ENCODE measurements around the gene CADM1. TPM values are rescaled to one million over a fixed set of nuclear protein-coding genes. Genes with fewer than 3 reads are reported as not detected.

CADM1 gene
- total RNA-seq, 1 donor from 2014 or later, result 35.0 TPM

DNA sequence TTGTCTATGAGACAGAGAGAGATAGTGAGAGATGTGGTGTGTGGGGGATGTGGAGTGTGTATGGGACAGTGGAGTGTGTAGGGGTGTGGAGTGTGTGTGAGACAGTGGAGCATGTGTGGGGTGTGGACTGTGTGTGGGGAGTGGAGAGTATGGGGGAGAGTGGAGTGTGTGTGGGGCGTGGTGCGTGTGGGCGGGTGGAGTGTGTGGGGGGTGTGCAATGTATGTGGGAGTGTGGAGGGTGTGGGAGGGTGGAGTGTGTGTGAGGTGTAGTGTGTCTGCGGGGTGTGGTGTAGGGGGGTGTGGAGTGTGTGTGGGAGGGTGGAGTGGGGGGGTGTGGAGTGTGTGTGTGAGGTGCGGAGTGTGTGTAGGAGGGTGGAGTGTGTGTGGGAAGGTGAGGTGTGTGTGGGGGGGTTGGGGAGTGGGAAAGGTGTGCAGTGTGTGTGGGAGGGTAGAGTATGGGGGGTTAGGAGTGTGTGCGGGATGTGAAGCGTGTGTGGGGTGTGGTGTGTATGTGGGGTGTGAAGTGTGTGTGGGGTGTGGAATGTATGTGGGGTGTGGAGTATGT lies 356.9 kb downstream of the CADM1 start:
- Histone ChIP-seq H3K4me1 (ENCODE audit: control insufficient read depth in 3 of 3, insufficient read depth in 3 of 3, low read length in 3 of 3) (peaks cover 0 to 4% (median 3%) of the 10 kb centered on the region in 3 donors), H3K9me3 (ENCODE audit: control insufficient read depth in 3 of 3, low read length in 3 of 3) (no peaks in the 10 kb centered on the region), H3K36me3 (ENCODE audit: control insufficient read depth in 3 of 3, insufficient read depth in 3 of 3, low read length in 3 of 3) (no peaks in the 10 kb centered on the region), H3K9ac (ENCODE audit: low read depth in 1 of 3, low read length in 3 of 3) (no peak overlapping the region), H3K27me3 (ENCODE audit: control insufficient read depth in 3 of 3, insufficient read depth in 3 of 3, low read length in 3 of 3) (peaks cover 0 to 5% (median 0%) of the 10 kb centered on the region in 3 donors), H3K27ac (ENCODE audit: low read depth, low read length) (no peak overlapping the region), H3K4me3 (ENCODE audit: low read length in 3 of 3) (no peak overlapping the region)

DNA sequence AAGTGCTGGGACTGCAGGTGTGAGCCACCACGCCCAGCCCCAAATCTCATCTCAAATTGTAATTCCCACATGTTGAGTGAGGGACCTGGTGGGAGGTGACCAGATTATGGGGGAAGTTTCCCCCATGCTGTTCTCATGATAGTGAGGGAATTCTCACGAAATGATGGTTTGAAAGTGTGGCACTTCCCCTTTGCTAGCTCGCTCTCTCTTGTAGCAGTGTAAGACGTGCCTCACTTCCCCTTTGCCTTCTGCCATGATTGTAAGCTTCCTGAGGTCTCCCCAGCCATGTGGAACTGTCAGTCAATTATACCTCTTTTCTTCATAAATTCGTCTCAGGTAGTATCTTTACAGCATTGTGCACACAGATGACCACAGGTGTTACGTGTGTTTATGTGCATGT lies 357.8 kb downstream of the CADM1 start:
- no peak overlapping the region for H3K27ac ChIP-seq (ENCODE audit: low read depth, low read length)
- H3K4me3 ChIP-seq (ENCODE audit: low read length in 3 of 3), result no peak overlapping the region
- peaks cover 0 to 5% (median 0%) of the 10 kb centered on the region in 3 donors for H3K27me3 ChIP-seq (ENCODE audit: control insufficient read depth in 3 of 3, insufficient read depth in 3 of 3, low read length in 3 of 3)
- H3K4me1 ChIP-seq (ENCODE audit: control insufficient read depth in 3 of 3, insufficient read depth in 3 of 3, low read length in 3 of 3), result peaks cover 0 to 4% (median 3%) of the 10 kb centered on the region in 3 donors
- H3K9me3 ChIP-seq (ENCODE audit: control insufficient read depth in 3 of 3, low read length in 3 of 3), result no peaks in the 10 kb centered on the region
- H3K9ac ChIP-seq (ENCODE audit: low read depth in 1 of 3, low read length in 3 of 3), result no peak overlapping the region
- H3K36me3 ChIP-seq (ENCODE audit: control insufficient read depth in 3 of 3, insufficient read depth in 3 of 3, low read length in 3 of 3), result no peaks in the 10 kb centered on the region

DNA sequence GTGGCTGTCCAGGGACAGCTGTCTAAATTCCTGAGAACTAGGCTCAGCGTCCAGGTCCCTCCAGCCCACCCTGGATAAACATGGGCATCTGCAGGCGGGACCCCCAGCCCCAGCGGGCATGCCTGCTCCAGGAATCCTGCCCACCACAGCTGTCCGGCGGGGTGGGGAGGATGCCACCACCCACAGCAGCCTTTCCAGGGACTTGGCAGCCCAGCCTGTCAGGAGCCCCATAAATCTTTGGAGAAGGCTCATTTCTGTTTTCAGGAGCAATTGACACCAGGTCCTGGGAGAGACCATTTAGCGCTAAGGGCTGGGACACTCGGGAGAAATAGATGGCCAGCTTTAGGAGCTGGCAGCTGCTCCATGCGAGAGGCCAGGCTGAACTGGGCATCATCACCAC lies 358.9 kb downstream of the CADM1 start:
- Histone ChIP-seq H3K4me1 (ENCODE audit: control insufficient read depth in 3 of 3, insufficient read depth in 3 of 3, low read length in 3 of 3) (peaks cover 0 to 4% (median 3%) of the 10 kb centered on the region in 3 donors), H3K36me3 (ENCODE audit: control insufficient read depth in 3 of 3, insufficient read depth in 3 of 3, low read length in 3 of 3) (no peaks in the 10 kb centered on the region), H3K27ac (ENCODE audit: low read depth, low read length) (no peak overlapping the region), H3K9me3 (ENCODE audit: control insufficient read depth in 3 of 3, low read length in 3 of 3) (no peaks in the 10 kb centered on the region), H3K9ac (ENCODE audit: low read depth in 1 of 3, low read length in 3 of 3) (no peak overlapping the region), H3K27me3 (ENCODE audit: control insufficient read depth in 3 of 3, insufficient read depth in 3 of 3, low read length in 3 of 3) (peaks cover 0 to 5% (median 0%) of the 10 kb centered on the region in 3 donors), H3K4me3 (ENCODE audit: low read length in 3 of 3) (no peak overlapping the region)

- Histone ChIP-seq H3K9ac (ENCODE audit: low read depth in 1 of 3, low read length in 3 of 3) (no peak overlapping the region), H3K27me3 (ENCODE audit: control insufficient read depth in 3 of 3, insufficient read depth in 3 of 3, low read length in 3 of 3) (peaks cover 0 to 5% (median 0%) of the 10 kb centered on the region in 3 donors), H3K4me1 (ENCODE audit: control insufficient read depth in 3 of 3, insufficient read depth in 3 of 3, low read length in 3 of 3) (peaks cover 0 to 4% (median 3%) of the 10 kb centered on the region in 3 donors), H3K27ac (ENCODE audit: low read depth, low read length) (no peak overlapping the region), H3K9me3 (ENCODE audit: control insufficient read depth in 3 of 3, low read length in 3 of 3) (no peaks in the 10 kb centered on the region), H3K4me3 (ENCODE audit: low read length in 3 of 3) (no peak overlapping the region), H3K36me3 (ENCODE audit: control insufficient read depth in 3 of 3, insufficient read depth in 3 of 3, low read length in 3 of 3) (no peaks in the 10 kb centered on the region)
Observed at GRCh38 chr11:115144914-115145313, 359.3 kb downstream of the CADM1 start.

DNA sequence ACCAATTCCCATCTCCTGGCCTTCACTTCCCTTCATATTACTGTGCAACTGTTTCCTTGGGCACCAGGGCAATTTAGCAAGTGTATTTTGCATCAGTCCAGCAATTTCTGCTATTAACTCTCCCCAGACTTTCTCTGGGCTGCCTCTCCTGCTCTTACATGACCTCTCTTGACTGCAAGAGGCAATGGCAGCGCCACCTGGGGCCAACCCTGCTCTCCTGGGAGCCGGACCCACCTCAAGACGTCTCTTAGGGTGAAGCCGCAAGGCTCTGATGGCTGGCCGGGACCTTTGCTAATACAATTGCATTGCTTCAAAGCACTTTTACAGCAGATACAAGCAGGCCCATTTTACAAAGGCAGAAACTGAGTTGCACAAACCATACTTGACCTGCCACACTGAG lies 360.2 kb downstream of the CADM1 start:
- Histone ChIP-seq H3K36me3 (ENCODE audit: control insufficient read depth in 3 of 3, insufficient read depth in 3 of 3, low read length in 3 of 3) (no peaks in the 10 kb centered on the region), H3K4me1 (ENCODE audit: control insufficient read depth in 3 of 3, insufficient read depth in 3 of 3, low read length in 3 of 3) (peaks cover 0 to 4% (median 3%) of the 10 kb centered on the region in 3 donors), H3K9me3 (ENCODE audit: control insufficient read depth in 3 of 3, low read length in 3 of 3) (no peaks in the 10 kb centered on the region), H3K27me3 (ENCODE audit: control insufficient read depth in 3 of 3, insufficient read depth in 3 of 3, low read length in 3 of 3) (peaks cover 0 to 5% (median 2%) of the 10 kb centered on the region in 3 donors), H3K4me3 (ENCODE audit: low read length in 3 of 3) (no peak overlapping the region), H3K27ac (ENCODE audit: low read depth, low read length) (no peak overlapping the region), H3K9ac (ENCODE audit: low read depth in 1 of 3, low read length in 3 of 3) (no peak overlapping the region)

GRCh38 chr11:115141231-115142114 lies 362.7 kb downstream of the CADM1 start:
- Histone ChIP-seq H3K27me3 (ENCODE audit: control insufficient read depth in 3 of 3, insufficient read depth in 3 of 3, low read length in 3 of 3) (peaks cover 0 to 5% (median 3%) of the 10 kb centered on the region in 3 donors), H3K27ac (ENCODE audit: low read depth, low read length) (no peak overlapping the region), H3K9ac (ENCODE audit: low read depth in 1 of 3, low read length in 3 of 3) (no peak overlapping the region), H3K36me3 (ENCODE audit: control insufficient read depth in 3 of 3, insufficient read depth in 3 of 3, low read length in 3 of 3) (no peaks in the 10 kb centered on the region), H3K9me3 (ENCODE audit: control insufficient read depth in 3 of 3, low read length in 3 of 3) (no peaks in the 10 kb centered on the region), H3K4me1 (ENCODE audit: control insufficient read depth in 3 of 3, insufficient read depth in 3 of 3, low read length in 3 of 3) (peaks cover 0 to 4% (median 3%) of the 10 kb centered on the region in 3 donors), H3K4me3 (ENCODE audit: low read length in 3 of 3) (no peak overlapping the region)

DNA sequence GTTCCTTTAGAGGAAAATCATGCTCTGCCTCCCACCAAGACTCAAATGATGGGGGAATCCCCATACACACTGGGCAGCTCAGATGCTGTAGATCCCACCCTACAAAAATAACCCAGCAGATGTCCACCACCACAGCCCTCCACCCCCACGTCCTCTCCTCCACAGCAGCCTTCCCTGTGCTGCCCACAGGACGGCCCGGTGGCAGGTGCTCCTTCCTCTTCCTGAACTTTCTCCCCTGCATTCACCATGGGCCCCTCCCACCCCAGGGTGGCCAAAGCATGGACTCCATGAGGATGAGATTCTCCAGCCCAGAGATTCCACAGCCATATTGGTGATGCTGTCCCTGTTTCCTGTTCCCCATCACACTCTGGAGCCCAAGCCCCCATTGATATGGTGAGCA lies 368.3 kb downstream of the CADM1 start:
- no peak overlapping the region for H3K9ac ChIP-seq (ENCODE audit: low read depth in 1 of 3, low read length in 3 of 3)
- peaks cover 3 to 6% (median 6%) of the 10 kb centered on the region in 3 donors for H3K4me1 ChIP-seq (ENCODE audit: control insufficient read depth in 3 of 3, insufficient read depth in 3 of 3, low read length in 3 of 3)
- peaks cover 0 to 3% (median 0%) of the 10 kb centered on the region in 3 donors for H3K27me3 ChIP-seq (ENCODE audit: control insufficient read depth in 3 of 3, insufficient read depth in 3 of 3, low read length in 3 of 3)
- no peak overlapping the region for H3K27ac ChIP-seq (ENCODE audit: low read depth, low read length)
- no peaks in the 10 kb centered on the region for H3K36me3 ChIP-seq (ENCODE audit: control insufficient read depth in 3 of 3, insufficient read depth in 3 of 3, low read length in 3 of 3)
- no peaks in the 10 kb centered on the region for H3K9me3 ChIP-seq (ENCODE audit: control insufficient read depth in 3 of 3, low read length in 3 of 3)
- no peak overlapping the region for H3K4me3 ChIP-seq (ENCODE audit: low read length in 3 of 3)

GRCh38 chr11:115134926-115135325 lies 369.3 kb downstream of the CADM1 start:
- H3K4me1 ChIP-seq (ENCODE audit: control insufficient read depth in 3 of 3, insufficient read depth in 3 of 3, low read length in 3 of 3), result peaks cover 3 to 6% (median 6%) of the 10 kb centered on the region in 3 donors
- peak overlapping the region in 2 of 3 donors; percentile 30 to 58 for H3K9ac ChIP-seq (ENCODE audit: low read depth in 1 of 3, low read length in 3 of 3)

GRCh38 chr11:115133475-115134209 lies 370.6 kb downstream of the CADM1 start:
- Histone ChIP-seq H3K27me3 (ENCODE audit: control insufficient read depth in 3 of 3, insufficient read depth in 3 of 3, low read length in 3 of 3) (no peaks in the 10 kb centered on the region), H3K4me1 (ENCODE audit: control insufficient read depth in 3 of 3, insufficient read depth in 3 of 3, low read length in 3 of 3) (peaks cover 3 to 6% (median 6%) of the 10 kb centered on the region in 3 donors), H3K27ac (ENCODE audit: low read depth, low read length) (no peak overlapping the region), H3K4me3 (ENCODE audit: low read length in 3 of 3) (no peak overlapping the region), H3K9me3 (ENCODE audit: control insufficient read depth in 3 of 3, low read length in 3 of 3) (no peaks in the 10 kb centered on the region), H3K36me3 (ENCODE audit: control insufficient read depth in 3 of 3, insufficient read depth in 3 of 3, low read length in 3 of 3) (no peaks in the 10 kb centered on the region), H3K9ac (ENCODE audit: low read depth in 1 of 3, low read length in 3 of 3) (no peak overlapping the region)

More at GRCh38 chr11:115134926-115135325, 369.3 kb downstream of the CADM1 start:
- peak overlapping the region in 2 of 3 donors; percentile 8 to 31 for H3K4me3 ChIP-seq (ENCODE audit: low read length in 3 of 3)
- no peaks in the 10 kb centered on the region for H3K9me3 ChIP-seq (ENCODE audit: control insufficient read depth in 3 of 3, low read length in 3 of 3)
- no peak overlapping the region for H3K27ac ChIP-seq (ENCODE audit: low read depth, low read length)
- no peaks in the 10 kb centered on the region for H3K36me3 ChIP-seq (ENCODE audit: control insufficient read depth in 3 of 3, insufficient read depth in 3 of 3, low read length in 3 of 3)
- H3K27me3 ChIP-seq (ENCODE audit: control insufficient read depth in 3 of 3, insufficient read depth in 3 of 3, low read length in 3 of 3), result peaks cover 0 to 3% (median 0%) of the 10 kb centered on the region in 3 donors
